Spleen (tissue), 7 donors: Measurements from ENCODE around the gene DGKH.

Experiments
- CTCF ChIP-seq, 11 experiments: fragments of 200-600 bp in 7 of 11; fragments of 450-650 bp in 4 of 11; sonication (generic) in 4 of 11; IDR thresholded peaks in 8 of 11; conservative IDR thresholded peaks in 3 of 11; 1 replicate in 7 of 11; 2 replicates in 4 of 11; pipeline versions ENCODE4 v1.4.0 to v1.8.0; 2016 to 2021; ENCODE audit warnings: antibody characterized with exemption in 11 of 11, inconsistent platforms in 4 of 11, mild to moderate bottlenecking in 1 of 11
- POLR2AphosphoS5 ChIP-seq, 3 donors: sonication (generic); formaldehyde crosslinking; IDR thresholded peaks; one replicate each; pipeline ENCODE4 v1.5.1; 2017; ENCODE audit warnings: antibody characterized with exemption in 3 of 3
- donor health status: DM: no; HTN: no; CAD: no; lungs with moderate emphysema.
- donor health status: DM: no; HTN: no; CAD: no.
- donor health status: DM: no; HTN: no; CAD: no.

DNA sequence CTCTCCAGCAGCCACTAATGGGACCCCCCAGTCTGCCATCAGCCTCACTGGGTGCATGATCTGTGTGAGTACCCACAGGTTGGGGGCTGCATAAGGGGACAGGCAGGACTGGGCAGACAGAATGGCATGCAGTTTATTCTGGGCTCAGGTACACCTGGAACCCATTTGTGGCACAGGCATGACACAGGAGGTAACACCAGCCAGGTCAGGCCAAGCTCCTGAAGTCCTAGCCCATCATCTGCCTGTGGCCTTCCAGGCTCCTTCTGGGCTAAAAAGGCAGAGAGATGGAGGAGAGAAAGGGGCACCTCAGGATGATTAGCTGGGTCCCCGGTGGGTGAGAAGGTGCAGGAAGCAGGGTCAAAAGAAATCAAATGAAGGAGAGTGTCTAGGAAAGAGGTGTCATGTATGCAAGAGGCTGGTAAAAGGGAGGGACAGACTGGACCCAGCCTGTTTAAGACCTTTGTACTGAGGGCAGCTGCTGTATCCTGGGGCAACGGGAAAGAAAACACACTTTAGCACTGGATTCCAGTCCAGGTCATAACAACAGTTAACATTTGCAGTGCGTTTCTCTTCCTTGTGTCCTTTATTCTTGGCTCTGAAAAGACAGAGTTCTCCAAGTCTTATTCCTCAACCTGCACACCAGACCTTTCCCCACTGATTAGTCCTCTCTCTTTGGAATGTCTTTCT, 20.2 kb upstream of the DGKH start:
- TF ChIP-seq CTCF (IDR thresholded peaks at IDR 0.05 in 8 of 11, conservative IDR thresholded peaks at IDR 0.05 in 3 of 11) (no peak), POLR2AphosphoS5 (IDR thresholded peaks at IDR 0.05) (no peak)
